Mucosa of rectum (tissue), 2 donors: ENCODE data around the gene GOLGA8A.
"Not testable (repeated sequence)": the region's sequence is repeated elsewhere in the genome, so short reads cannot be mapped to it uniquely, and the experiment has no call there.

Source experiments
- H3K27ac ChIP-seq, 2 donors: one replicate each; pipeline ENCODE4 v1.7.0; 2013; ENCODE audit warnings: inconsistent platforms in 2 of 2, low read depth in 2 of 2, low read length in 2 of 2
- H3K27me3 ChIP-seq, 2 donors: one replicate each; pipeline ENCODE4 v1.7.0; 2013; ENCODE audit warnings: low read length in 2 of 2; ENCODE audit not compliant: control insufficient read depth in 2 of 2, insufficient read depth in 2 of 2
- H3K36me3 ChIP-seq, 2 donors: one replicate each; pipeline ENCODE4 v1.7.0; 2013; ENCODE audit warnings: low read length in 2 of 2; ENCODE audit not compliant: control insufficient read depth in 2 of 2, insufficient read depth in 2 of 2
- H3K4me1 ChIP-seq, 2 donors: one replicate each; pipeline ENCODE4 v1.7.0; 2013; ENCODE audit warnings: low read length in 2 of 2, mild to moderate bottlenecking in 1 of 2; ENCODE audit not compliant: control insufficient read depth in 2 of 2, insufficient read depth in 2 of 2
- H3K4me3 ChIP-seq, 2 donors: one replicate each; pipeline ENCODE4 v1.7.0; 2013; ENCODE audit warnings: low read length in 2 of 2
- H3K9ac ChIP-seq, 2 donors: one replicate each; pipeline ENCODE4 v1.7.0; 2013; ENCODE audit warnings: low read length in 2 of 2, low read depth in 1 of 2, mild to moderate bottlenecking in 1 of 2
- H3K9me3 ChIP-seq, 2 donors: one replicate each; pipeline ENCODE4 v1.7.0; 2013; ENCODE audit warnings: low read length in 2 of 2; ENCODE audit not compliant: control insufficient read depth in 2 of 2
- donor health status: healthy.
- donor health status: Normal muscosa, but diverticular disease.

GOLGA8A gene

DNA sequence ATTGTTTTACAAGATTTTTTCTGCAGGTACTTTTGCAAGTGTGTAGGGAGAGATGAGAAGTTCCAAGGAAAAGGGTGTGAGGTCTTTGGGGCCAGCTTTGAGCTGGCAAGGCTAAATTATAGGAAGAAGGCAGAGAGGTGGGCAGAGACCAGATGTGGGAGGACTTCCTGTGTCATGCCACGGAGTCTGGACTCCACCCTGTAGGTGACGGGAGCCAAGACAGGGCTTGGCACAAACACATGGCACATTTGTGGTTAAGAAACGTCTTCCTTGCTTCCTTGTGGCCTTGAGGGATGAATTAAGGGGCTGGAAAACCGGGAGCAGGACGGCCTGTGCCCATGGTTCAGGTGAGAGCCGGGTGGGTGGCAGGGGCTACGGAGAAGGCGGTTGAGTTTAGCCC, 19.2 kb downstream of the GOLGA8A start:
- not testable (repeated sequence) for H3K9me3 ChIP-seq, H3K4me3 ChIP-seq, H3K9ac ChIP-seq, H3K27me3 ChIP-seq, H3K4me1 ChIP-seq, H3K36me3 ChIP-seq, H3K27ac ChIP-seq

DNA sequence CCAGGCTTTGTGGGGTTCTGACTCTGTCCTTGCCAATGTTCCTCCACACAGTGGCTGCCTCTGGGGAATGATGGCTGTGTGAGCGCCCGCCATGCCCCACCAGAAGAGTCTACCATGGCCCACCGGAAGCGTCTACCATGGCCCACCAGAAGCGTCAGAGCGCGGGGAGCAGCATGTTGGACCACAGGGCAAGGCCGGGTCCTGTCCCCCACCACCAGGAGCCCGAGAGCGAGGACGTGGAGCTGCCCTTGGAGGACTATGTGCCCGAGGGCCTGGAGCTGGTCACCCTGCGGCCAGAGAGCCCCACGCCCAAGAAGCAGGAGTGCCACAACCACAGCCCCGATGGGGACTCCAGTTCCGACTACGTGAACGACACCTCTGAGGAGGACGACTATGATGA, 28.1 kb downstream of the GOLGA8A start:
- not testable (repeated sequence) for H3K4me1 ChIP-seq, H3K9me3 ChIP-seq, H3K36me3 ChIP-seq, H3K27ac ChIP-seq, H3K4me3 ChIP-seq, H3K9ac ChIP-seq, H3K27me3 ChIP-seq

DNA sequence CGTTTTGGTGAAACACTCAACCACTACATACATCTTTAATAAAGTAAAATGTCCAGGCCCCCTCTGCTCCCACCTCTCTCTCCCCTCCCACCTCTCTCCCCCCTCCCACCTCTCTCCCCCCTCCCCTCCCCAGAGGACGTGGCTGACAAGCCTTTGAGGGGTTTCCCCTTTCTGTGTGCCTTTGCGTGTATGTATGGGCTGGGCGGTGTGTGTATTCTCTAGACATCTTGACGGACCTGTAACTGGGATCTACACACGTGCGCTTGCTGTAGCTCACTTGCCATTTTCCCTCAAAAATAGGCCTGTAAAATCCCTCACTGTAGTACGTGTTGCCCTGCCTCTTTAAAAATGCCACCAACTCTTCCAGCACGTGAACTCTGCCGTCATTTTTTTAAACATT, 28.6 kb downstream of the GOLGA8A start:
- not testable (repeated sequence) for H3K9ac ChIP-seq, H3K9me3 ChIP-seq, H3K36me3 ChIP-seq, H3K4me3 ChIP-seq, H3K4me1 ChIP-seq, H3K27me3 ChIP-seq, H3K27ac ChIP-seq

DNA sequence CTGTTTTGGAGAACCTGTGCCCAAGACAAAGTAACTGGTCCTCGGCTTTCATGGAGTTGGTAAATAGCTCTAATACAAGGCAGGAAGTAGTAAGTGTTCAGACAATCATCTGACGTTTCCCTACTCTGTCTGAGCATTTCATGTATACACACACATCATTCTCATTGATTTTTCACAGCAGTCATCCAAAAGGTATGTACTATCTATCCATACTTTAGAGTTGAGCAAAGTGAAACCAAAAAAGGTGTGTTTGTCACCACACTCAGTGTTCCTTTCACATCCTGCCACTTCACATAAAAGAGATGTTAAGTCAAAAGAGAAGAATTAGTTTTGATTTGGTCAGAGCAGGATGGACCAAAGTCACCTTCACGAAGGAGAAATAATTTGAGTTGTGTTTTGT, 33.7 kb downstream of the GOLGA8A start:
- H3K9me3 ChIP-seq: not testable (repeated sequence)

DNA sequence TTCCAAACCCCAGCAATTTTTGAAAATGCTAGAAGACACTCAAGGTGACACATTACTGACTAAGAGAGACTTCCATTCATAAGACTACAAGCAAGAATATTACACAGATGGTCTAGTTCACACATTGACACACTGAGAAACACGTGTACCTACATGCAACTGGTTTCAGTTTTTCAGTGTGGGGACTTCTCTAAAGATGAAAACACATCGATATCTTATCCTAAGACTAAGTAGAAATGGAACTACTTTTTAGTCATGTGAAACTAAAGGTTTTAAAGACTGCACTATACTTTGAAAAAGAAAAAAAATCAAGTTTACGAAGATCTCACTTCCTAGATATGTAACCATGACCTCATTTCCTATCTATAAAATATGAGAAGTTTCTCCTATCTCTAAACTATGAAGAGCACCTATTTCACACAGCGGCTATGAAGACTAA, 34.4 kb downstream of the GOLGA8A start:
- not testable (repeated sequence) for H3K27ac ChIP-seq, H3K4me3 ChIP-seq, H3K4me1 ChIP-seq, H3K9ac ChIP-seq, H3K27me3 ChIP-seq, H3K36me3 ChIP-seq, H3K9me3 ChIP-seq

More for the DNA sequence above, 33.7 kb downstream of the GOLGA8A start:
- H3K27me3 ChIP-seq, H3K4me3 ChIP-seq, H3K4me1 ChIP-seq, H3K27ac ChIP-seq, H3K9ac ChIP-seq, H3K36me3 ChIP-seq: not testable (repeated sequence)

DNA sequence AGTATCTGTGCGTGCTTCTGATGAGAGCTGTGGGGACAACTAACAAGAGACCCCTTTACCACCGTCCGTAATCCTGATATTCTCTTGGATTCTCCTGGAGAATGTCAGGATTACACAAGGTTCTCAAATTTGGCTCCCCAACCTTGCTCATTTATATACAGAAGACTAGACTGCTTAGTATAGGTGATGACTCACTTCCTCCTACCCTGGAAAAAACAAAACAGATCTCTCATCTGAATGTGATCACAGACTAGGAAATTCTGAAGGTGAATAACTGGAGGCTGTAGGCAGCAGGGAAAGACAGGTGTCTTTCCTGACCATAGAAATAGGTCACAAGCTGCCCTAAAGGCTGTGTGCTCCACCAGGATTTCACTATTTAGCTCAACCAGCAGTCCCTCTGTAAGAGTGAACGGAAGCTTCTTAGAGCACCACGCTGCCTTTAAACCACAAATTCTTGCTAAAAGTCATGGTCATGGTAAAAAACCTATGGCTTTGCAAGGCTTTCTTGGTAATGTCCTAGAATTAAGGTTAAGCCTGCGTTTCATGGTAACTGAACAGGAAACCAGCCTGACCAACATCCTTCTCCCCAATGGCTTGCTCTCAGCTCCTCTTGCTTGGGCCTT, 39.9 kb downstream of the GOLGA8A start:
- not testable (repeated sequence) for H3K4me1 ChIP-seq, H3K27ac ChIP-seq

DNA sequence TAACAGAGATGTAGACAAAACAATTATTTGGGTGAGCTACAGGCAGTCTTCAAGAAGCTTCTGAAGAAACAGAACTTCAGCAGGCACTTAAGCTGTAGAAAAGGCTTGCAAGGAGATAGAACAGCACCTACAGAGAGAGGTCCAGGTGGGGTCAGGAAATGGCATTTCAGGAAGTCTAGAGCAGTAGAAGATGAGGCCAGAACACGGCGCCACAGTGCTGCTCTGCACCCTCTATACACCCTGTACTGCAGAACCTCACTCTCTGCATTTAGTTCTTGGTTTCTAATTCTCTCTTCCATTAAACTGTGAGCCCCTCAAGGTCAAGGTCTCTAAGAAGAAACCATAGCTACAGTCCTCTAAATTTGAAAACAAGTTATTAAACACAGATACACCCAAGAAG, 44.6 kb downstream of the GOLGA8A start:
- not testable (repeated sequence) for H3K36me3 ChIP-seq, H3K27me3 ChIP-seq, H3K4me1 ChIP-seq, H3K9ac ChIP-seq, H3K9me3 ChIP-seq, H3K4me3 ChIP-seq, H3K27ac ChIP-seq

More for the DNA sequence above, 39.9 kb downstream of the GOLGA8A start:
- not testable (repeated sequence) for H3K9ac ChIP-seq, H3K9me3 ChIP-seq, H3K36me3 ChIP-seq, H3K4me3 ChIP-seq, H3K27me3 ChIP-seq

DNA sequence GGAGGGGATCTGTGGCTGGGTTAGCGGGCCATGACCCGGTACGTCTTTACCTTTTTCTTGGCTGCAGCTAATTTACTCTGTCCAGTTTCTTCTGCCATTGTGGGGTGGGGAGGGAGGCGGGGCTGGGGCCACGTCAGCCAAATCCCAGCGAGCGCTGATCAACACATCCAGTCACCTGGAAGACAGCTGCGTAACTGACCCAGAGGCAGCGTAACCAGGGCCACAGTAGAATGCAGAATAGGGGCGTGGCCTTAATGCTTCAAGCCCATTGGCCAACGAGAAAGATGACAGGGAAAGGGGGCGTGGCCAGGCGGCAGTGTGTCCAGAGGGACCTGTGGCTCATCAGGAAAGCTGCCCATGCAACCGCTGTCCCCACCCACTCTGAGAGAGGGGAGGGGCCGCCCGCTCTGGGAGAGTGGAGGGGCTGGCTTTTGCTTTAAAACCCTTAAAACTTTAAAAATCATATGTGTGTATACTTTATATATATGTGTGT, 48.0 kb downstream of the GOLGA8A start:
- H3K36me3 ChIP-seq, H3K27me3 ChIP-seq, H3K9ac ChIP-seq, H3K27ac ChIP-seq, H3K4me3 ChIP-seq, H3K9me3 ChIP-seq, H3K4me1 ChIP-seq: not testable (repeated sequence)
